Coronary artery (tissue), 2 donors: Measurements from ENCODE around the gene SDF2.

Source experiments
- DNase-seq: peaks from one replicate; pipeline ENCODE4 v3.0.0-alpha.2; 2017; ENCODE audit warnings: low spot score
- H3K27ac ChIP-seq, 2 donors: fragments of 200-600 bp; sonication (generic); one replicate each; pipeline ENCODE4 v1.5.1; 2016 to 2019
- H3K4me3 ChIP-seq: fragments of 200-600 bp; sonication (generic); 2 replicates; pipeline ENCODE4 v1.5.1; 2016; ENCODE audit warnings: mild to moderate bottlenecking, moderate library complexity
- CTCF ChIP-seq: fragments of 200-600 bp; sonication (generic); IDR thresholded peaks from one replicate; pipeline ENCODE4 v1.5.1; 2019; ENCODE audit warnings: antibody characterized with exemption

The SDF2 gene

GRCh38 chr17:28700278-28700677, 38.6 kb upstream of the SDF2 start:
- Histone ChIP-seq H3K4me3 (no peak overlapping the region), H3K27ac (no peak overlapping the region)
- DNase-seq = no peak
- TF ChIP-seq CTCF = no peak

GRCh38 chr17:28698253-28698941, 36.7 kb upstream of the SDF2 start:
- no peak for DNase-seq

GRCh38 chr17:28693869-28694268, 32.2 kb upstream of the SDF2 start:
- no peak overlapping the region for H3K4me3 ChIP-seq
- no peak for DNase-seq
- no peak for TF ChIP-seq CTCF

More at GRCh38 chr17:28698253-28698941, 36.7 kb upstream of the SDF2 start:
- Histone ChIP-seq H3K27ac (no peak overlapping the region), H3K4me3 (no peak overlapping the region)
- TF ChIP-seq CTCF = no peak

GRCh38 chr17:28689011-28689410, 27.3 kb upstream of the SDF2 start:
- no peak overlapping the region for H3K27ac ChIP-seq

More at GRCh38 chr17:28693869-28694268, 32.2 kb upstream of the SDF2 start:
- H3K27ac ChIP-seq = no peak overlapping the region

GRCh38 chr17:28688481-28688880, 26.8 kb upstream of the SDF2 start:
- H3K27ac ChIP-seq = no peak overlapping the region
- no peak for DNase-seq
- TF ChIP-seq CTCF = no peak
- H3K4me3 ChIP-seq = no peak overlapping the region

More at GRCh38 chr17:28689011-28689410, 27.3 kb upstream of the SDF2 start:
- no peak for DNase-seq
- no peak overlapping the region for H3K4me3 ChIP-seq
- no peak for TF ChIP-seq CTCF

GRCh38 chr17:28686296-28686695, 24.6 kb upstream of the SDF2 start:
- H3K27ac ChIP-seq = no peak overlapping the region
- TF ChIP-seq CTCF = no peak
- H3K4me3 ChIP-seq = no peak overlapping the region
- DNase-seq = no peak

GRCh38 chr17:28685366-28685765, 23.7 kb upstream of the SDF2 start:
- no peak for TF ChIP-seq CTCF
- Histone ChIP-seq H3K4me3 (no peak overlapping the region), H3K27ac (no peak overlapping the region)
- no peak for DNase-seq
